CD4-positive, alpha-beta memory T cell (primary cell): Measurements from ENCODE around the gene FAF1. TPM values are rescaled to one million over a fixed set of nuclear protein-coding genes. Genes with fewer than 3 reads are reported as not detected.
"Not testable (repeated sequence)": the region's sequence is repeated elsewhere in the genome, so short reads cannot be mapped to it uniquely, and the experiment has no call there.

Source experiments
- CTCF ChIA-PET: fragments of 350-600 bp; sonication (Branson Sonifier 250); formaldehyde crosslinking; loops from one replicate; lab custom pipeline; 2021; ENCODE audit warnings: inconsistent platforms; ENCODE audit not compliant: partially characterized antibody; lab: Charles Lee
- POLR2A ChIA-PET: fragments of 350-600 bp; sonication (Branson Sonifier 250); formaldehyde crosslinking; loops from one replicate; lab custom pipeline; 2021; ENCODE audit not compliant: partially characterized antibody; lab: Charles Lee
- DNase-seq, 5 donors: peaks; one replicate each; pipeline versions ENCODE4 v3.0.0 to v3.0.0-alpha.2; 2020 to 2022; ENCODE audit warnings: mixed read lengths in 1 of 5
- H3K27ac ChIP-seq: one replicate; pipeline ENCODE4 v1.7.0; 2013; ENCODE audit warnings: low read depth, low read length
- H3K27me3 ChIP-seq: 2 replicates; pipeline ENCODE4 v1.7.0; 2013; ENCODE audit warnings: mild to moderate bottlenecking, low read length, moderate library complexity; ENCODE audit not compliant: insufficient read depth
- H3K36me3 ChIP-seq: 2 replicates; pipeline ENCODE4 v1.7.0; 2013; ENCODE audit warnings: mild to moderate bottlenecking, low read length, moderate library complexity; ENCODE audit not compliant: insufficient read depth
- H3K4me1 ChIP-seq: 2 replicates; pipeline ENCODE4 v1.7.0; 2013; ENCODE audit warnings: mild to moderate bottlenecking, low read length, moderate library complexity; ENCODE audit not compliant: insufficient read depth
- H3K4me3 ChIP-seq, 2 donors: one replicate each; pipeline ENCODE4 v1.7.0; 2013; ENCODE audit warnings: low read length in 2 of 2, mild to moderate bottlenecking in 1 of 2
- H3K9me3 ChIP-seq, 2 donors: one replicate each; pipeline ENCODE4 v1.7.0; 2013; ENCODE audit warnings: low read length in 2 of 2, control low read depth in 1 of 2; ENCODE audit not compliant: control insufficient read depth in 1 of 2
- H3K27ac Mint-ChIP-seq, 7 donors: one replicate each; pipeline ENCODE4 v1.8.0; 2020 to 2021; ENCODE audit warnings: mixed read lengths in 7 of 7, mild to moderate bottlenecking in 6 of 7, inconsistent platforms in 3 of 7, moderate library complexity in 3 of 7
- H3K27me3 Mint-ChIP-seq, 2 donors: one replicate each; pipeline ENCODE4 v1.8.0; 2020 to 2021; ENCODE audit warnings: mixed read lengths in 2 of 2
- H3K36me3 Mint-ChIP-seq, 2 donors: one replicate each; pipeline ENCODE4 v1.8.0; 2020 to 2021; ENCODE audit warnings: mixed read lengths in 2 of 2, inconsistent platforms in 1 of 2, mild to moderate bottlenecking in 1 of 2
- H3K4me1 Mint-ChIP-seq, 4 donors: one replicate each; pipeline ENCODE4 v1.8.0; 2020 to 2021; ENCODE audit warnings: mixed read lengths in 4 of 4, mild to moderate bottlenecking in 1 of 4
- H3K4me3 Mint-ChIP-seq, 8 donors: one replicate each; pipeline ENCODE4 v1.8.0; 2020 to 2021; ENCODE audit warnings: mixed read lengths in 8 of 8, mild to moderate bottlenecking in 7 of 8, moderate library complexity in 6 of 8, inconsistent platforms in 3 of 8
- H3K9me3 Mint-ChIP-seq, 8 donors: one replicate each; pipeline ENCODE4 v1.8.0; 2020 to 2021; ENCODE audit warnings: mixed read lengths in 8 of 8, mild to moderate bottlenecking in 5 of 8, inconsistent platforms in 3 of 8, moderate library complexity in 1 of 8
- intact Hi-C: fragments of 100-400 bp; cut with micrococcal nuclease; formaldehyde crosslinking; loops from one replicate; pipeline ENCODE4 v1.15.1; 2023
- polyA plus RNA-seq, 2 donors: library from polyadenylated mRNA; unstranded; fragments of 300-500 nt; fragmentation: Illumina TruSeq; gene quantifications; one replicate each; pipeline ENCODE4 v1.2.3, GENCODE V29; 2021
- total RNA-seq, 2 experiments: library from RNA; stranded (reverse); gene quantifications; one replicate each; pipeline ENCODE4 v1.2.3, GENCODE V29; 2021

The FAF1 gene
- total and polyA plus RNA-seq, 4 experiments from 2014 or later: 36.0 to 60.2 (median 53.9) TPM

DNA sequence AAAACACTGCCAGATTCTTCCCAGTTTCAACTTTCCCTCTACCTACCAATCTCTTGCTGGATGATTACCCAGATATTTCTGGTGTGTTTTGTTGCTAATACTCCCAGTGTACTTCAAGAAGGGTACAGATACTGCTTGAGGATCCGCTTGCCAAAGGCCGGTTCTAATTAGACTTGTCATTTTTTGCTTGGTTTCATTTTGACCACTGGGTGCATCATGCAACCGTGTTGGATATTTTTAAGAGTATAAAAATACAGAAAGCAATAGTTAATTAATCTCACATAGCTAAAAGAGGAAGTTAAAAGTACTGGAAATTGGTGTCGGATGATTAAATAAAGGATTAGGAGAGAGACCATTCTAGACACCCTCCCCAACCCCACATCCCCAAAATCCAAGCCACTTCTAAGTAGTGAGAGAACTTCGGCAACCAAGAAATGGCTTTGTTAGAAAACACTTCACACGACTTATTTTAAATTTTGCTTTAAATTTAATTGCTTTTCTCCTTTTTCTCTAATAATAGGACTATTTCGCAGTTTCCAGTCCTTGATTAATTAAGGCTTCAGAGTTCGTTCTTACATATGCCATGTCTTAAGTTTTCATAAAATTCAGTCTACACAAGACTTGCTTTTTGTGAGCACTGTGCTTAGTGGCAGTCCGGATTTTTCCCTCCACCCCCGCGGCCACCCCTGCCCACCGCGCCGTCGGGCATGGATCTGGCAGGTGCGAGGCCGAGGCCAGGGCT, 7.5 kb upstream of the FAF1 start:
- ChIA-PET POLR2A (interaction anchor here (1.1 to 4.4 kb wide), 6 partner anchors 7 to 268 kb away, joined by 3 to 122 read pairs (median 4); partner anchors contain the start of genes FAF1 and RNF11), CTCF (interaction anchor here (0.7 to 3.5 kb wide), 6 partner anchors 11 to 45 kb away, joined by 3 to 25 read pairs (median 4); no protein-coding TSS in a partner anchor)
- no peaks in the 10 kb centered on the region for H3K36me3 ChIP-seq
- no peak for DNase-seq
- Mint-ChIP-seq H3K4me3 (peak overlapping the region; percentile 93 to 100 (median 98)), H3K27ac (peak overlapping the region; percentile 73 to 96 (median 90)), H3K36me3 (peaks cover 0 to 15% of the 10 kb centered on the region in 2 donors), H3K4me1 (peaks cover 9 to 30% (median 23%) of the 10 kb centered on the region in 4 donors), H3K27me3 (no peaks in the 10 kb centered on the region), H3K9me3 (no peaks in the 10 kb centered on the region)
- peak overlapping the region; percentile 76 for H3K27ac ChIP-seq
- H3K9me3 ChIP-seq: no peaks in the 10 kb centered on the region
- H3K4me1 ChIP-seq: peaks cover 27% of the 10 kb centered on the region
- H3K27me3 ChIP-seq: no peaks in the 10 kb centered on the region
- intact Hi-C loops: loop anchor here (1.0 to 10.0 kb wide), 8 partner anchors 7 to 767 kb away; partner anchors contain the start of genes FAF1 and RNF11
- H3K4me3 ChIP-seq: peak overlapping the region in 1 of 2 donors; percentile 91

DNA sequence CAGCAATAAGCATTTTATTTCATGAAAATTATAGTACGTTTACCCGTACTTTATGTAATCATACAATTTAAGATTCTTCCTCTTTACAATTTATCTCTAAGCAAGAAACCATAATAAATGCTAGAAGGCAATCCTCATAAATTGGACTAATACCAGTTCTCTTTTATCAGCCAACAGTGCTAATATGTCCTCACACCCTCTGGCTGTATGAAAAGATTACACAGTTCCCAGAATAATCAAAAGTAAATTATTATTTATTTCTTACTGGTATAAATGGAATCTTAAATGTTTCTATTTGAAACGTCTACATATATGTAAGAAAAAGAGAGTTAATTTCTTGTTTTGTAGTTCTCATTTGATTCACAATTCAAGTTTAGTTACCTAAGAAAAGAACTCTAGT, 6.9 kb upstream of the FAF1 start:
- Mint-ChIP-seq H3K36me3 (peaks cover 0 to 15% of the 10 kb centered on the region in 2 donors), H3K27ac (peak overlapping the region in 5 of 7 donors; percentile 84 to 92 (median 90)), H3K9me3 (no peaks in the 10 kb centered on the region), H3K4me1 (peaks cover 9 to 30% (median 21%) of the 10 kb centered on the region in 4 donors), H3K4me3 (peak overlapping the region in 5 of 8 donors; percentile 13 to 100 (median 98)), H3K27me3 (no peaks in the 10 kb centered on the region)
- Histone ChIP-seq H3K27me3 (no peaks in the 10 kb centered on the region), H3K4me3 (no peak overlapping the region), H3K9me3 (no peaks in the 10 kb centered on the region), H3K36me3 (no peaks in the 10 kb centered on the region), H3K4me1 (peaks cover 25% of the 10 kb centered on the region), H3K27ac (peak overlapping the region; percentile 76)
- ChIA-PET POLR2A (interaction anchor here (1.1 to 4.4 kb wide), 2 partner anchors 11 to 12 kb away, joined by 3 to 88 read pairs; no protein-coding TSS in a partner anchor), CTCF (interaction anchor here (1.6 kb wide), 1 partner anchor 11 kb away, joined by 3 read pairs; no protein-coding TSS in a partner anchor)
- intact Hi-C loops: loop anchor here (5.0 to 10.0 kb wide), 3 partner anchors 95 to 768 kb away; partner anchors contain the start of gene RNF11
- no peak for DNase-seq

DNA sequence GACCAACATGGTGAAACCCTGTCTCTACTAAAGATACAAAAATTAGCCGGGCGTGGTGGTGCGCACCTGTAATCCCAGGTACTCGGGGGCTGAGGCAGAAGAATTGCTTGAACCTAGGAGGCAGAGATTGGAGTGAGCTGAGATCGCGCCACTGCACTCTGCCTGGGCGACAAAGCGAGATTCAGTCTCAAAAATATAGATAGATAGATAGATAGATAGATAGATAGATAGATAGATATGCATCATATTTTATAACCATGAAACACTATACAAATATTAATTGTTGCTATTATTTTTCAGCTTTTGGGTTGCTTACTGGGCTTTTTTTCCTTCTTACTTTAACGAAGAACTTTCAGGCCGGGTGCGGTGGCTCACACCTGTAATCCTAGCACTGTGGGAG, 4.8 kb upstream of the FAF1 start:
- Histone ChIP-seq H3K4me3 (no peak overlapping the region), H3K27ac (no peak overlapping the region), H3K4me1 (peaks cover 13% of the 10 kb centered on the region), H3K36me3 (no peaks in the 10 kb centered on the region), H3K27me3 (no peaks in the 10 kb centered on the region), H3K9me3 (no peaks in the 10 kb centered on the region)
- no peak for DNase-seq
- H3K9me3 Mint-ChIP-seq: peaks cover 0 to 2% (median 0%) of the 10 kb centered on the region in 8 donors
- H3K36me3 Mint-ChIP-seq: peaks cover 0 to 15% of the 10 kb centered on the region in 2 donors
- peaks cover 9 to 23% (median 14%) of the 10 kb centered on the region in 4 donors for H3K4me1 Mint-ChIP-seq
- intact Hi-C loops: loop anchor here (5.0 to 10.0 kb wide), 3 partner anchors 93 to 770 kb away; partner anchors contain the start of gene RNF11
- H3K27ac Mint-ChIP-seq: no peak overlapping the region
- ChIA-PET CTCF (no interaction called here), POLR2A (no interaction called here)
- H3K27me3 Mint-ChIP-seq: no peaks in the 10 kb centered on the region
- H3K4me3 Mint-ChIP-seq: no peak overlapping the region

DNA sequence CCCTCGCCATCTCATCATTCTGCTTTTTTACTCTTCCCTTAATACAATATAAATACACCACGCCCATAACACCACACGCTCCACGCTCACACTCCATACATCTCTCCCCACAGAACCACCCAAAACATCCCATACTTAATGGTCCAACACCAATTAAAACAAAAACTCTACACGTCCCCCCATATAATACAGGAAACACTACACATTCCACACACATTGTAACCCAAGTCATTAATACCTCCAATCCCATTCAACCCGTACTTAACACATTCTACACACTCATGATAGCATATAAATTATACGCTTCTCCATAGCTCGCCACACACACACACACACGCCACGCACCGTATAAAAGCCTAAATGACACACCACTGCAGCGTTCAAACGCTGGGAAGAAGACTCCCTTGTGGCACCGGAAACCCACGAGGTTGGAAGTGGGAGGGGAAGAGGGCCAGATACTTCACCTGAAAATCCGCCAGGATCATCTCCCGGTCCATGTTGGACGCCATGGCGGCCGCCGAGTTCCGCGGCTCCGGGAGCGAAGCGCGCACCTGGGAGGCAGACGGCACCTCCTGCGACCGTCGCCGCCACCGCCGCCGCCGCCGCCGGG, 659 bp downstream of the FAF1 start:
- ChIA-PET CTCF (interaction anchor here (1.2 to 1.7 kb wide), 5 partner anchors 9 to 30 kb away, joined by 3 to 9 read pairs (median 4); partner anchors contain the start of gene CDKN2C), POLR2A (interaction anchor here (1.7 to 4.6 kb wide), 3 partner anchors 10 to 277 kb away, joined by 9 to 122 read pairs (median 44); partner anchors contain the start of genes CDKN2C and RNF11)
- H3K4me1 Mint-ChIP-seq: peaks cover 16 to 26% (median 23%) of the 10 kb centered on the region in 4 donors
- peak in 3 of 5 donors; percentile 13 to 51 (median 15) for DNase-seq
- H3K27ac Mint-ChIP-seq: peak overlapping the region; percentile 70 to 94 (median 92)
- H3K27me3 Mint-ChIP-seq: no peaks in the 10 kb centered on the region
- peaks cover 0 to 7% of the 10 kb centered on the region in 2 donors for H3K36me3 Mint-ChIP-seq
- Histone ChIP-seq H3K27me3 (no peaks in the 10 kb centered on the region), H3K4me1 (peaks cover 13% of the 10 kb centered on the region), H3K9me3 (no peaks in the 10 kb centered on the region), H3K4me3 (peak overlapping the region; percentile 75 to 89), H3K36me3 (no peaks in the 10 kb centered on the region), H3K27ac (peak overlapping the region; percentile 63)
- intact Hi-C loops: no loop called here
- H3K4me3 Mint-ChIP-seq: peak overlapping the region; percentile 77 to 96 (median 90)
- H3K9me3 Mint-ChIP-seq: peaks cover 0 to 2% (median 0%) of the 10 kb centered on the region in 8 donors

DNA sequence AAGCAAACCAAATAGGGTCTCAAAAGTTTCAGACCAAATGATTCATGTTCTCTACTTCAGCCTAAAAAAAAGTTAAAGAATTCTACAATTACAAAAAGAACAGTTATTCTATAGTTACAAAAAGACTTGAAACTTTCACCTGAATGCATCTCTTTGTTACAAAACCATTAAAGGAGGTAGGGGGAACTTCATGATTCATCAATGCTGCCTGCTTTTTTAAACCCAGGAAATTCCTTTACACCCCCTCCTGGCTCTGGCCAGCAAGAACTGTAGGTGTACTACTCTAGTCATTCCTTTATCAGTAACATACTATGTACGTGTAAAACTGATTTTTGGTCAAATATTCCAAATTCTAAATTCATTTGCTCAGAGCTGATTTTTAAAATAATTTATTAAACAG, 5.0 kb downstream of the FAF1 start:
- POLR2A ChIA-PET: interaction anchor here (1.0 kb wide), 1 partner anchor 14 kb away, joined by 3 read pairs; no protein-coding TSS in a partner anchor
- intact Hi-C loops: loop anchor here (2.0 kb wide), 1 partner anchor 14 kb away; no protein-coding TSS in a partner anchor

DNA sequence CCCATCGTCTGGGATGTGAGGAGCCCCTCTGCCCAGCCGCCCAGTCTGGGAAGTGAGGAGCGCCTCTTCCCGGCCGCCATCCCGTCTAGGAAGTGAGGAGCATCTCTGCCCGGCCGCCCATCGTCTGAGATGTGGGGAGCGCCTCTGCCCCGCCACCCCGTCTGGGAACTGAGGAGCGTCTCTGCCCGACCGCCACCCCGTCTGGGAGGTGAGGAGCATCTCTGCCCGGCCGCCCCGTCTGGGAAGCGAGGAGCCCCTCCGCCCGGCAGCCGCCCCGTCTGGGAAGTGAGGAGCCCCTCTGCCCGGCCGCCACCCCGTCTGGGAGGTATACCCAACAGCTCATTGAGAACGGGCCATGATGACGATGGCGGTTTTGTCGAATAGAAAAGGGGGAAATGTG, 7.5 kb downstream of the FAF1 start:
- POLR2A ChIA-PET, H3K27me3 Mint-ChIP-seq, intact Hi-C loops, H3K36me3 Mint-ChIP-seq, H3K9me3 Mint-ChIP-seq, H3K27me3 ChIP-seq, H3K4me3 ChIP-seq, H3K4me1 ChIP-seq, H3K27ac ChIP-seq, H3K27ac Mint-ChIP-seq, CTCF ChIA-PET, H3K9me3 ChIP-seq, H3K36me3 ChIP-seq, H3K4me3 Mint-ChIP-seq, DNase-seq: not testable (repeated sequence)
- peaks cover 19 to 32% (median 25%) of the 10 kb centered on the region in 4 donors for H3K4me1 Mint-ChIP-seq

More for the DNA sequence above, 5.0 kb downstream of the FAF1 start:
- Mint-ChIP-seq H3K9me3 (peaks cover 0 to under 1% (median 0%) of the 10 kb centered on the region in 8 donors), H3K27me3 (no peaks in the 10 kb centered on the region), H3K36me3 (peaks cover 6 to 7% of the 10 kb centered on the region in 2 donors), H3K4me3 (no peak overlapping the region), H3K4me1 (peaks cover 18 to 27% (median 24%) of the 10 kb centered on the region in 4 donors), H3K27ac (no peak overlapping the region)
- Histone ChIP-seq H3K27ac (no peak overlapping the region), H3K4me1 (peaks cover 8% of the 10 kb centered on the region), H3K27me3 (no peaks in the 10 kb centered on the region), H3K9me3 (no peaks in the 10 kb centered on the region), H3K4me3 (no peak overlapping the region), H3K36me3 (no peaks in the 10 kb centered on the region)
- no peak for DNase-seq
- CTCF ChIA-PET: no interaction called here
